Trophoblast cell (in vitro differentiated cells and primary cell): ENCODE results near the gene AMMECR1L.
"Not testable (repeated sequence)": the region's sequence is repeated elsewhere in the genome, so short reads cannot be mapped to it uniquely, and the experiment has no call there.

ENCODE experiments used
- DNase-seq, 2 donors: peaks; one replicate each; pipeline ENCODE4 v3.0.0-alpha.2; 2016
- H2AFZ ChIP-seq: 2 replicates; pipeline ENCODE4 v1.6.1; 2013; ENCODE audit warnings: low read length, moderate library complexity, mild to moderate bottlenecking; ENCODE audit not compliant: insufficient read depth, poor library complexity
- H2AK5ac ChIP-seq: 2 replicates; pipeline ENCODE4 v1.6.1; 2013; ENCODE audit warnings: mild to moderate bottlenecking, low read length
- H2BK120ac ChIP-seq: 2 replicates; pipeline ENCODE4 v1.6.1; 2013; ENCODE audit warnings: low read length, mild to moderate bottlenecking, moderate library complexity; ENCODE audit not compliant: insufficient read depth, poor library complexity
- H2BK12ac ChIP-seq: 2 replicates; pipeline ENCODE4 v1.6.1; 2013; ENCODE audit warnings: mild to moderate bottlenecking, low read length, moderate library complexity
- H2BK5ac ChIP-seq: 2 replicates; pipeline ENCODE4 v1.6.1; 2013; ENCODE audit warnings: low read length, low read depth, moderate library complexity, mild to moderate bottlenecking; ENCODE audit not compliant: poor library complexity
- H3K14ac ChIP-seq: 2 replicates; pipeline ENCODE4 v1.6.1; 2013; ENCODE audit warnings: mild to moderate bottlenecking, low read length
- H3K18ac ChIP-seq: 2 replicates; pipeline ENCODE4 v1.6.1; 2013; ENCODE audit warnings: mild to moderate bottlenecking, low read length
- H3K23ac ChIP-seq: 2 replicates; pipeline ENCODE4 v1.6.1; 2013; ENCODE audit warnings: low read length
- H3K27ac ChIP-seq: 2 replicates; pipeline ENCODE4 v1.5.1; 2013; ENCODE audit warnings: low read depth, mild to moderate bottlenecking, inconsistent platforms, low read length, moderate library complexity
- H3K27me3 ChIP-seq: 2 replicates; pipeline ENCODE4 v1.6.1; 2013; ENCODE audit warnings: inconsistent platforms, mild to moderate bottlenecking, low read length, moderate library complexity; ENCODE audit not compliant: insufficient read depth
- H3K36me3 ChIP-seq, 2 experiments: 1 replicate in 1 of 2; 2 replicates in 1 of 2; pipeline ENCODE4 v1.6.1; 2013; ENCODE audit warnings: low read length in 2 of 2, mild to moderate bottlenecking in 2 of 2, moderate library complexity in 1 of 2; ENCODE audit not compliant: insufficient read depth in 2 of 2, control insufficient read depth in 1 of 2
- H3K4ac ChIP-seq: 2 replicates; pipeline ENCODE4 v1.6.1; 2013; ENCODE audit warnings: low read depth, mild to moderate bottlenecking, low read length, moderate library complexity
- H3K4me1 ChIP-seq, 2 experiments: 1 replicate in 1 of 2; 2 replicates in 1 of 2; pipeline ENCODE4 v1.6.1; 2013; ENCODE audit warnings: low read length in 2 of 2, mild to moderate bottlenecking in 2 of 2, moderate library complexity in 1 of 2; ENCODE audit not compliant: insufficient read depth in 2 of 2, control insufficient read depth in 1 of 2
- H3K4me2 ChIP-seq: 2 replicates; pipeline ENCODE4 v1.6.1; 2013; ENCODE audit warnings: inconsistent platforms, mild to moderate bottlenecking, low read length, moderate library complexity
- H3K4me3 ChIP-seq: 2 replicates; pipeline ENCODE4 v1.5.1; 2013; ENCODE audit warnings: mild to moderate bottlenecking, low read depth, low read length, inconsistent platforms
- H3K79me1 ChIP-seq: one replicate; pipeline ENCODE4 v1.6.1; 2013; ENCODE audit warnings: low read length
- H3K79me2 ChIP-seq: 2 replicates; pipeline ENCODE4 v1.6.1; 2013; ENCODE audit warnings: low read length, mild to moderate bottlenecking; ENCODE audit not compliant: control insufficient read depth, insufficient read depth, poor library complexity
- H3K9ac ChIP-seq: 2 replicates; pipeline ENCODE4 v1.6.1; 2013; ENCODE audit warnings: mild to moderate bottlenecking, low read length
- H3K9me3 ChIP-seq: 2 replicates; pipeline ENCODE4 v1.6.1; 2013; ENCODE audit warnings: low read depth, mild to moderate bottlenecking, control low read depth, inconsistent platforms, low read length; ENCODE audit not compliant: insufficient read depth
- H4K12ac ChIP-seq: 2 replicates; pipeline ENCODE4 v1.6.1; 2013; ENCODE audit warnings: low read depth, mild to moderate bottlenecking, low read length, moderate library complexity
- H4K8ac ChIP-seq: 2 replicates; pipeline ENCODE4 v1.6.1; 2013; ENCODE audit warnings: low read depth, mild to moderate bottlenecking, low read length, moderate library complexity
- H4K91ac ChIP-seq: one replicate; pipeline ENCODE4 v1.6.1; 2013; ENCODE audit warnings: low read depth, mild to moderate bottlenecking, low read length, moderate library complexity
- WGBS: extraction: QIAGEN DNeasy Blood & Tissue Kit; methylation state at CpG from one replicate; pipeline ENCODE4 v1.1.7; 2013; ENCODE audit warnings: missing lambda C conversion rate; ENCODE audit not compliant: insufficient read length, insufficient coverage; ENCODE audit errors: extremely low coverage; 5-methylcytosine and 5-hydroxymethylcytosine counted together

The AMMECR1L gene

DNA sequence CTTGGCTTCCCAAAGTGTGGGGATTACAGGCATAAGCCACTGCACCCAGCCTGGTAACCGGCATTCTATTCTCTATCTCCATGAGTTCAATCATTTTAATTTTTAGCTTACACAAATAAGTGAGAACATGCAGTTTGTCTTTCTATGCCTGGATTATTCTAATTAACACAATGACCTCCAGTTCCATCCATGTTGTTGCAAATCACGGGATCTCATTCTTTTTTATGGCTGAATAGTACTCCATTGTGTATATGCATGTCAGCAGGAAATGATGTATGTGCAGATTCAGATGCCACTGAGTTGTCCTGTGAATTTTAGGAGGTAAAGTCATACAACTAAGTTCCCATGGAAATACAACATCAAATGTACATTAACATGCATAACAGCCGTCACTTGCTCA, 24.7 kb upstream of the AMMECR1L start:
- Histone ChIP-seq H3K4ac (no peak overlapping the region), H2BK5ac (no peak overlapping the region), H3K36me3 (no peaks in the 10 kb centered on the region), H3K4me1 (no peaks in the 10 kb centered on the region), H3K27ac (no peak overlapping the region), H2AK5ac (no peak overlapping the region), H3K79me1 (no peaks in the 10 kb centered on the region), H2BK12ac (no peak overlapping the region), H2BK120ac (no peak overlapping the region), H3K4me2 (no peak overlapping the region), H3K18ac (no peak overlapping the region), H4K91ac (no peak overlapping the region), H3K9ac (no peak overlapping the region), H3K14ac (no peak overlapping the region), H3K23ac (no peak overlapping the region), H2AFZ (no peak overlapping the region), H3K4me3 (no peak overlapping the region), H4K8ac (no peak overlapping the region), H3K79me2 (no peaks in the 10 kb centered on the region), H4K12ac (no peak overlapping the region), H3K9me3 (no peaks in the 10 kb centered on the region), H3K27me3 (no peaks in the 10 kb centered on the region)
- no peak for DNase-seq
- WGBS: no CpG with 5 or more reads among the region's 3 CpGs

GRCh38 chr2:127909019-127909418, 23.3 kb upstream of the AMMECR1L start:
- H3K79me1 ChIP-seq: no peaks in the 10 kb centered on the region
- no peaks in the 10 kb centered on the region for H3K79me2 ChIP-seq
- WGBS: no CpG with 5 or more reads among the region's 6 CpGs
- no peak overlapping the region for H4K8ac ChIP-seq
- H2BK5ac ChIP-seq: no peak overlapping the region
- no peak overlapping the region for H4K12ac ChIP-seq
- H3K14ac ChIP-seq: no peak overlapping the region
- no peaks in the 10 kb centered on the region for H3K9me3 ChIP-seq
- H3K36me3 ChIP-seq: no peaks in the 10 kb centered on the region
- H3K4me2 ChIP-seq: no peak overlapping the region
- H3K4me1 ChIP-seq: no peaks in the 10 kb centered on the region
- H2AFZ ChIP-seq: no peak overlapping the region
- no peaks in the 10 kb centered on the region for H3K27me3 ChIP-seq
- DNase-seq: peak; percentile 37 to 69
- H3K4me3 ChIP-seq: no peak overlapping the region
- no peak overlapping the region for H2BK120ac ChIP-seq
- H4K91ac ChIP-seq: no peak overlapping the region
- H2BK12ac ChIP-seq: no peak overlapping the region
- H2AK5ac ChIP-seq: no peak overlapping the region
- no peak overlapping the region for H3K18ac ChIP-seq
- H3K4ac ChIP-seq: no peak overlapping the region
- H3K27ac ChIP-seq: no peak overlapping the region
- no peak overlapping the region for H3K23ac ChIP-seq
- no peak overlapping the region for H3K9ac ChIP-seq

DNA sequence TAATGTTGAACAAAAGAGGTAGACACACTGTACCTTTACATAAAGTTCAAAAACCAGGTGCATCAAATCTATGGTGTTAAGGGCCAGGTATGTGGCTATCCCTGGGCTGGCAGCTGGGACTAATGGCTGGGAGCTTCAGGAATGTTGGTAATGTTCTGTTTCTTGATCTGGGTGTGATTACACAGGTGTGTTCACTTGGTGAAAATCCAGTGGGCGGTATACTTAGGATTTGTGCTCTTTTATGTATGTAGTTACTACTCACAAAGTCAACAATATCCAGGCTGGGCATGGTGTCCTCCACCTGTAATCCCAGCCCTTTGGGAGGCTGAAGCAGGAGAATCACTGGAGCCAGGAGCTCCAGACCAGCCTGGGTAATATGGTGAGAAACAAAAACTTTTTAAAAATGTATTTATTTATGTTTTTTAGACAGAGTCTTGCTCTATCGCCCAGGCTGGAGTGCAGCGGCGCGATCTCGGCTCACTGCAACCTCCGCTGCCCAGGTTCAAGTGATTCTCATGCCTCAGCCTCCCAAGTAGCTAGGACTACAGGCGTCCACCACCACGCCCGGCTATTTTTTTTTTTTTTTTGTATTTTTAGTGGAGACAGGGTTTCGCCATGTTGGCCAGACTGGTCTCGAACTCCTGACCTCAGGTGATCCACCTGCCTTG, 22.1 kb upstream of the AMMECR1L start:
- not testable (repeated sequence) for H3K4ac ChIP-seq, H3K79me1 ChIP-seq, H3K27me3 ChIP-seq, H3K23ac ChIP-seq, H3K79me2 ChIP-seq, H3K4me1 ChIP-seq, H3K4me3 ChIP-seq, H3K9me3 ChIP-seq, H4K91ac ChIP-seq, H4K8ac ChIP-seq, H4K12ac ChIP-seq, H2BK5ac ChIP-seq, H3K4me2 ChIP-seq, H2BK12ac ChIP-seq, H3K27ac ChIP-seq, H3K14ac ChIP-seq, H2AFZ ChIP-seq, H3K36me3 ChIP-seq, H2AK5ac ChIP-seq, H3K18ac ChIP-seq, H3K9ac ChIP-seq, H2BK120ac ChIP-seq
- no CpG with 5 or more reads among the region's 12 CpGs for WGBS
- peak; percentile 32 to 74 for DNase-seq

DNA sequence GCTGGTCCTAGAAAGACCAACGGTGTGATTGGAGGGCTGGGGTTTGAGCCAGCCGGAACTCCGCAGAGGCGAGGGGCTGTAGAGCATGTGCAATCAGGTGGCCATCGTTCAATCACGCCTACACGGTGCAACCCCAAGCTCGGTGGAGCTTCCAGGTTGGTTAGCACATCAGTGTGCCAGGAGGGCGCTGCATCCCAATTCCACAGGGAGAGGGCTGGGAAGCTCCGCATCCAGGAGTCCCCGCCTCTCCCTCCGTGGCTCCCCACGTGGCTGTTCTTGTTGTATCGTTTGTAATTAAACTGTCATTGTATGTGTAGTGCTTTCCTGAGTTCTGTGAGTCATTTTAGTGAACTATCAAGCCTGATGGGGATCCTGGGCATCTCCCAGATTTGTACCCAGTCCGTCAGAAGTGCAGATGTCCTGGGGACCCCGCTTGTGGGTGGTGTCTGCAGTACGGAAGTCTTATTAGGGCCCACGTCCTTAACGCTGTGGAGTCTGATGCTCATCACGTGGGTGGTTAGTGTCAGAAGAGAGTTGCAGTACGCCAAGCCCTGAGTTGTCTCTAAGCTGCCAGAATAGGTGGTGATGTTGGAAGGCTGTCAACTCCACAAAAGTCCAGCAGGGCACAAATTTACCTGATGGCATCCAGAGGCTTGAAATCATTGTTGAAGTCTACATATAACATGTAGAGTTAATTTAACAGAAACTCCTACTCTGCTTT, 20.6 kb upstream of the AMMECR1L start:
- Histone ChIP-seq H2AK5ac (no peak overlapping the region), H2BK5ac (no peak overlapping the region), H3K9me3 (no peaks in the 10 kb centered on the region), H2AFZ (no peak overlapping the region), H3K36me3 (no peaks in the 10 kb centered on the region), H3K9ac (no peak overlapping the region), H3K79me1 (no peaks in the 10 kb centered on the region), H4K91ac (no peak overlapping the region), H3K27ac (no peak overlapping the region), H2BK120ac (no peak overlapping the region), H3K23ac (no peak overlapping the region), H3K14ac (no peak overlapping the region), H3K4me3 (no peak overlapping the region), H3K4ac (no peak overlapping the region), H4K8ac (no peak overlapping the region), H2BK12ac (no peak overlapping the region), H3K27me3 (no peaks in the 10 kb centered on the region), H4K12ac (no peak overlapping the region), H3K18ac (no peak overlapping the region), H3K4me2 (no peak overlapping the region), H3K4me1 (peaks cover 0 to 2% of the 10 kb centered on the region in 2 experiments), H3K79me2 (no peaks in the 10 kb centered on the region)
- WGBS: no CpG with 5 or more reads among the region's 21 CpGs
- no peak for DNase-seq
